ENCODE results near the gene SRP9.
"Not testable (repeated sequence)": the region's sequence is repeated elsewhere in the genome, so short reads cannot be mapped to it uniquely, and the experiment has no call there.

GRCh38 chr1:225789142-225789541 is 11.5 kb downstream of the SRP9 start:
- not testable (repeated sequence) for TF ChIP-seq EZH2 (IDR thresholded peaks at IDR 0.05; ENCODE audit: low read length); CTCF (optimal IDR thresholded peaks at IDR 0.05 in 1 of 3, IDR thresholded peaks at IDR 0.05 in 1 of 3, conservative IDR thresholded peaks at IDR 0.05 in 1 of 3; ENCODE audit: extremely low read depth in 1 of 3, insufficient read depth in 2 of 3, low read length in 3 of 3)
